Head of caudate nucleus (tissue), 42 donors: ENCODE measurements around the gene IRF2BP1.
A peak's percentile ranks its signal among the peaks of the same experiment; 100 is the strongest.

ENCODE experiments used
- DNase-seq, 42 donors: peaks; one replicate each; pipeline versions ENCODE4 v3.0.0 to v3.0.0-alpha.2; 2020 to 2021; ENCODE audit warnings: mixed read lengths in 7 of 42
- intact Hi-C: fragments of 100-400 bp; cut with DNase I; formaldehyde crosslinking; loops from one replicate; pipeline ENCODE4 v1.15.0; 2022

Gene IRF2BP1

DNA sequence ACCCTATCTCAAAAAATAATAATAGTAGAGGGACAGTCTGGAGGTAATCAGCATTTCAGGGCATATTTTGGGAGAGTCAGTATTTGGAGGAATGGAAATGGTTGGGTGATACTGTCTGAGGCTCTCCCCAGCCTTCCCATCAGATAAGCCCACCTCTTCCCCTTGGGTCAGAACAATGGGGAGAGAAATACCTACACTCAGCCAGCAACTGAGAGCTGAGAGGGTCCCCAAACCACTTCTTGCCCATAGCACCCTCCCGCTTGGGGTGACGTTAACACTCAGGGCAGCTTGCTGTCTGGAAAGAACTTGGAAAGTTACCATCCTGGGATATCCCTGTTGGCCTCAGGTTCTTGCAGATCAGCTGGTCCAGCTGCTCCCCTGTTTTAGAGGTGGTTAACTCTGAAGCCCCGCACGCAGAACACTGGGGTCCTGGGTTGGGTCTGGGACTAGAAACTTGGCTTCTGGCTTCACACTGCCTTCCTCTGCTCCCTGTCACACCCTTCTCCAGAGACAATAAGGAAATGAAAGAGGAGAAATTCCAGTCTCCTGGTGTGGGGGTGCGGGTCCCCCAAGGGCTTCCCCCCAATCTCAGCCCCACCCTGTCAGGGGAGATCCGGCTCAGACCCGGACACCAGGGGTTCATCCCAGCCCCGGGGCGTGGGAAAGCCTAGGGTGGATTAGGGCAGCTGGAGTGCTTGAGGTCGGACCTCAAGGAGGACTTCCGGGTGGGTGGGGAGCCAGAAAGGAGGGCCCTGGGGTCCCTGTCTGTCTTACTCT, 19.4 kb downstream of the IRF2BP1 start:
- intact Hi-C loops = no loop called here
- DNase-seq = no peak

DNA sequence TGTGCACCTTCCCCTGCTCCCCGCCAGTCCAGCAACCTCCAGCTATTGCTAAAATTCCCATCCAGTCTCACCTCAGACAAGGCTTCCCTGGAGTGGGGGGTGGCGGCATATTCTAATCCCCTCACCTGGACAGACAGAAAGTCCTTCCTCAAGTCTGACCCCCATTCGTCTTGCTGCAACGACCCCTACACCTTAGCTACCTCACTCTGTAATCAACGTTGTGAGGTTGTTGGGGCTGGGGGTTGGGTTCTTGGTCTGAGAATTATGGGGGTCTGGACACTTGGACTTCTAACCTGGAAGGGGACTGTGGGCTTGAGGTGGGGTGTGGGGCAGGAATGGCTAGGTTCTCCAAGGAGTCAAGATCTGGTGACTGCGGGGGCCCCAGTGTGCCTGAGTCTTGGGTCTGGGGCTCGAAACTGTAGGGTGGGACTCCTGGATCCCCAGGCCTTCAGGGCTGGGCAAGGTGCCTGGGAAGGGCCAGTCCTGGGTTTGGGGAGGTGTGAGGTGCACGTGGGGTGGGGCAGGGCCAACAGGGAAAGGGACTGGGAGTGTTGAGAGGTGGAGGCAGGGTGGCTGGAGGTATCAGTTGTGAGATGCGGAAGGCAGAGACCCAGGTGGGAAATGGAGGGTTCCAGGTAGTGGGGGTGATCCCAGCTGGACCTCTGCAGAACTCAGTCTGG, 20.5 kb downstream of the IRF2BP1 start:
- DNase-seq = no peak
- intact Hi-C loops = no loop called here

DNA sequence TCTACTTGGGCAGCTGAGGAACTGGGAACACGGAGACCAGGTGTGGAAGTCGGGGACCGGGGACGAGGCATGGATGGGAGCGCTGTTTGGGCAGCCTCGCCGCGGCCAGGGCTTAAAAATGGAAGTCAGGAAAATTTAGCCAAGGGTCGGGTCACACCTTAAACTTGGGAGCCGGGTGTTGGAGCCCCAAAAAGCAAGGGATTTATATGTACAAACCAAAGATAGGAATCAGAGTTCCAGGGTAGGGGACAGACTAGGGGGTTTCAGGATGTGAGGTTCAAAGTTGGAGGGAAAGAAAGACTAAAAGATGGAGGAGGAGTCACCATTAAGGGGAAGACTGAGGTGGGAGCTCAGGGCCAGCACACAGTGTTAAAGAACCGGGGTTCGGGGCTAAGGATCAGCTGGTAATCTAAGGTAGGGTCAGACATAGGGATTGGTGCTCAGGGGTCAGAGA, 21.3 kb downstream of the IRF2BP1 start:
- intact Hi-C loops = no loop called here
- DNase-seq = no peak

DNA sequence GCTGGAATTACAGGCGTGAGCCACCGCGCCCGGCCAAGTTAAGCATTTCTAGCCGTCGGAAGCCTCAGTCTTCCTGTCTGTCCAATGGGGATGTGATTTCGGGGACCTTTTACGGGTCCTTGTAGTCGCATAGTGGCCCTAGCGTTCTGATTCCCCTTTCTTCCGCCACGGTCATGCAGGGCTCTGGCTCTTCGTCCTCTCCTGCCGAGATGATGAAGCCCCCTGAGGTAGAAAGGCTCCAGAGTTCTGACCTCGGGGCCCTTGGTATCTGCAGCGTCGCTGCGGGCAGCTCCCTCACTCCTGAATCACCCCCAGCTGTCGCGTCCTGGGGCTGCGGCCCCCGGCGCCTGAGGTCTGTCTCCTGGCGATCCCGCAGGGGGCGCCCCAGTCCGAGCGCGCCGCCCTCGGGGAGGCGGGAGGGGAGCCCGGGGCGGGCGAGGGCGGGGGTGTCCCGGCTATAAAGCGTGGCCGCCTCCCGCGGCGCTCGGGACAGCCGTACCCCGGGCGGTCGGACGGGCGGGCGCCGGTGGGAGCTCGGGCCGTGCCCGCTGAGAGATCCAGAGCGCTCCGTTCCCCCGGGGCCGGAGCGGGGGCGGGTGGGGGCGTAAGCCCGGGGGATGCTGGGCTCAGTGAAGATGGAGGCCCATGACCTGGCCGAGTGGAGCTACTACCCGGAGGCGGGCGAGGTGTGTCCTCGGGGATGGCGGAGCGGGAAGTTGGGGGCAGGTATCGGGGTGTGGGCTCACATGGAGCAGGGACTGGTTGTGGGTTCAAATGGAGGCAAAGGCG, 21.9 kb downstream of the IRF2BP1 start, which contains the start of gene FOXA3:
Gene FOXA3, plus strand, starts transcription at position 487 of the 789 bp plus-strand sequence. Its CDS starts 131 bp downstream, at position 618.
- DNase-seq = peak in 21 of 42 donors; percentile 19 to 65 (median 33)
- intact Hi-C loops = loop anchor here (2.0 kb wide), 1 partner anchor 23 kb away; the partner anchor contains the start of gene IRF2BP1

DNA sequence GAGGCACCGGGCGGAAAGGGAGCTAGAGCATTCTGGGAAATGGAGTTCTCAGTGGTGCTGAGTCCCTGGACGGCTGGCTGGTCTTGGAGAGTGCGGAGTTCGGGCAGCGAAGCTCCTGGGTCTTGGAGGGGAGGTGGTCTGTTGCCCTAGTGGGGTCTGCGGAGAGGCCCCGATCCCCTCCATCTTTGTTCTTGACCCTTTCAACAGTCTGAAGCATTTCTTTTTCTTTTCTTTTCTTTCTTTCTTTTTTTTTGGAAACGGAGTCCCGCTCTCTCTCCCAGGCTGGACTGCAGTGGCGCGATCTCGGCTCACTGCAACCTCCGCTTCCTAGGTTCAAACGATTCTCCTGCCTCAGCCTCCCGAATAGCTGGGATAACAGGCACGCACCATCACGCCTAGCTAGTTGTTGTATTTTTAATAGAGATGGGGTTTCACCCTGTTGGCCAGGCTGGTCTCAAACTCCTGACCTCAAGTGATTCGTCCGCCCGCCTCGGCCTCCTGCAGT, 22.6 kb downstream of the IRF2BP1 start:
- DNase-seq = no peak
- intact Hi-C loops = loop anchor here (2.0 kb wide), 1 partner anchor 23 kb away; the partner anchor contains the start of gene IRF2BP1

DNA sequence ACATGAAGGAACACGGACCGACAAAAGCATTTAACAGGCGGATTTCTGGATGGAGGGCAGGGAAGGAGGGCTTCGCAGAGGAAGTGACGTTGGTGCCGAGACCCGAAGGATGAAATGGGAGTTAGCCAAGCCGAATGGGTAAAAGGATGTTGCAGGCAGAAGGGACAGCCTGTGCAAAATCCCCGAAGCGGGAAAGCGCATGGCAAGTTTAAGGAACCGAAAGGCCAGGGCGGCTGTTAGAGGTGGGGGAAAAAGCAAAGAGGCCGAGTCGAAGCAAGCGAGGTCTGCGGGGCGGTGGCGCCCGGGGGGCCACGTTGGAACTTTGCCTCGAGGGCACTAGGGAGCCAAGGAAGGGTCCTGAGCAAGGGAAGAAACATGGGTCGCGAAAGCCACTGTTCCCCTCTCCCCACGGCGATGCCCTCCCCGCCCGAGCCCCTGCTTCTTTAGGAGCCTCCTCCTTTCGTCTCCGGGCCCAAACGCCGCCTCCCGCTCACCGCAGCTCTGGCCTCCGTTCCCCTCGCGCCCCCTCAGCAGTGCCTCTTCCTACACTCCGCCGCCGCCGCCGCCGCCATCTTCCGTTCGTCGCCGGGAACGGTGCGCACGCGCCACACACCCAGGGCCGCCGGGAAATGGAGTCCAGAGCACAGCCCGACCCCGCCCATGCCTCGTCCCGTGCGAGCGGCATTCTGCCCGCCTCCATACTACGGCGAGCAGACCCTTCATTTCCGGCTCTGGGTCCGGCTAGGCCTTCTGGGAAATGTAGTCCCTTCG, 23.2 kb downstream of the IRF2BP1 start, which contains the start of gene SYMPK:
Gene SYMPK, minus strand, starts transcription at position 584 of the 771 bp plus-strand sequence. CDS start 8,652 bp downstream, outside the sequence.
- DNase-seq = peak; percentile 98 to 100 (median 99)
- intact Hi-C loops = loop anchor here (2.0 kb wide), 1 partner anchor 24 kb away; the partner anchor contains the start of gene IRF2BP1

DNA sequence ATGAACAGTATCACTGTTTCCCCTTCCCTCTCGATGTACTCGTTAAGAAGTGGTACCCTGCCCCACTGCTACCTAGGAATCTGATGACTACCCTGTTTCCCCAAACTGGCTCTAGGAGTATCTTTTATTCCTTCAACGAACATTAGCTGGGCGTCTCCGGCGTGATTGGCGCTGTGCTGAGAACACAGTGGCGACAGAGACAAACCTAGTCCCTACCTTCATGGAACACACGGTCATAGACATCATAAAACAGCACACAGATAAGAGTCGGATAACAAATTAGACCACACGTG, 23.7 kb downstream of the IRF2BP1 start:
- intact Hi-C loops = loop anchor here (2.0 kb wide), 1 partner anchor 25 kb away; the partner anchor contains the start of gene IRF2BP1
- no peak for DNase-seq

DNA sequence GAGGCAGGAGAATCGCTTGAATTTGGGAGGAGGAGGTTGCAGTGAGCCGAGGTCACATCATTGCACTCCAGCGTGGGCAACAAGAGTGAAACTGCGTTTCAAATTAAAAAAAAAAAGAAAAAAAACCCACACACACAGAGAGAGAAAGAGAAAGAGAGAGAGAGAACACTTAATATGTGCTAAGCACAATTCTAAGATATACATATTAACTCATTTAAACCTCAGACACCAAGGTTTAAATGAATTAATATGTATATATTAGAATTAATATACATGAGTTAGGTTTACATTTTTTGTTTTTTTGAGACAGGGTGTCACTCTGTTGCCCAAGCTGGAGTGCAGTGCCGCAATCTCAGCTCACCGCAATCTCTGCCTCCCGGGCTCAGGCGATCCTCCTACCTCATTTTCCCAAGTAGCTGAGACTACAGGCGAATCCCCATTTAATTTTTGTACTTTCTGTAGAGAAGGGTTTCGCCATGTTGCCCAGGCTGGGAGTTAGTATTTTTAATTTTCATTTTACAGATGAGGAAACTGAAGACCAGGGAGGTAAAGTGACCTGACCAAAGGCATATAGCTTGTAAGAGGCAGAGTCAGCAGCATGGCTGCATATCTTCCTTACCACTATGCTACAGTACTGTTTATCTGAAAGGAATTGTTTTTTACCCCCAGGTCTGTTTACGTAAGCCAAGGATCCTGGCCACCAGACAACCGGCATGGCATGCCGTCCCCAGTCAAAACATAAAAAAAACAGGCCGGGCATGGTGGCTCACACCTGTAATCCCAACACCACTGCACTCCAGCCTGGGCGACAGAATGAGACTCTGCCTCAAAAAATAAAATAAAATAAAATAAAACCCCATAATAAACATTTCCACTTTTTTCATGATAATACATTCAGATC, 25.3 kb downstream of the IRF2BP1 start:
- DNase-seq = no peak
- intact Hi-C loops = no loop called here

DNA sequence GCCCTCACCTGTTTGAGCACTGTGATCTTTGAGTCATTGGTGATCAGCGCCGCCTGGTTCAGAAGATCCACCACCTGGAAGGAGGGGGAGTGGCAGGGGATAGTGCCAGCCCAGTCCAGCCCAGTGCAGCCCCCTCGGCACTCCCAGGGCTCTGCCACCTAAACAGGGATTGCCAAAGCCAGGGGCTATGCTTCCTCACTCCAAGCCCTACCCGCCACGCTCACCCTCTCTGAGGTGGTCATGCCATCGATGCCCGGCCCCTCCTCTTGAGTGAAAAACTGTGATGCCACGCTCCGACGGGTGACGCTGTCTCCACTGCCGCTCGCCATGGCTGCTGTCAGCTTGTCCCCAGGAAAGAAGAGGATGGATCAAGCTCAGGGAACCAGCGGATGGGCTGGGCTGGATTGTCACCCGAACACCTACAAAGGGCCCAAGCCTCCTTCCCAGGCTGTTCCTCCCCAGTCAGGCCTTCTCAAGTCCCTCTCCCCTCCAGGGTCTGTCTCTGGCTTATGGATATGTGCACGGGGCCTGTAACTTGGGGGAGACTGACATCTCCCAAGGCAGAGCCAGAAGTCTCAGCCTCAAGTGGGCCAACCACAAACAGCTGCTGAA, 31.7 kb downstream of the IRF2BP1 start:
- DNase-seq = no peak
- intact Hi-C loops = no loop called here

DNA sequence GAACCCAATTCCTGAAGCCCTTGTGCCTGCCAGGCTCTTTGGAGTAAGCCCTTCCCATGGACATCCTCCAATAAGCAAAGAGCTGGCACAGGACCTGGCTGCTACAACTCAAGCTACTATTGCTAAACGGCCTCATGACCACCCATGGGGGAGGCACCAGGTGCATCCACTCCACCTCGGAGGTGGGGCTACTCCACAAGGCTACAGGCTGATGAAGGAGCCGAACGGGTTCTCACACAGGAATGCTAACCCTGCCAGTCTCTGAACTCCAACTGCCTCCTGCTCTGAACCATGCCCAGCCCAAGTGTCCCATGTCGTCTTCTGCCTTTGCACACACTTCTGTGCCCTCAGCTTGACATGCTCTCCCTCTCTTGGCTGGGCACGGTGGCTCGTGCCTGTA, 33.0 kb downstream of the IRF2BP1 start:
- intact Hi-C loops = no loop called here
- DNase-seq = no peak

DNA sequence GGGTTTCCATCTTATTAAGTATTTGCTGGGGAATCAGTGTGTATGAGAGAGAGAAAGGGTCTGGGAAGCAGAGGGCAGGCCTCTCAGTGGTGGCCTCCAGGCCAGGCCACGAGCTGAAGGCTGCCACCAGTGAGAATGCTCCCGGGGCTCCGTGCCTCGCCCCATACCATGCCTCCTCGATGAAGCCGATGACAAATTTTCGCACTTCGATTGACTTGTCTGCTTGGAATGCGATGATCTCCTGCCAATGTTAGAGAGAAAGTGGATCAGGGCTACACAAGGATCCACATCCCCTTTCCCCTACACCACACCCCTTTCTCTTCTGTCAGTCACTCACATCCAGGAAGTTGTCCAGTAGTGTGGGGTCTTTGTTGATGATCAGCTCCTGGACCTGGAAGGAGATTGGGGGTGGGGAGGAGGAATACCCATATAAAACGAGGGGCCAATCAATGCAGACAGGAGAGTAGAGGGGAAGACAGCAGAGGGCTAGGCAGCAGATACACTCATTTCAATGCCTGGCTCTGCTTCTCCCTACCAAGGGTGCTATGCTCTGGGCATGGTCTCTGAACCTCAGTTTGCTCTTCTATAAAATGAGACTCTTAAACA, 33.7 kb downstream of the IRF2BP1 start:
- no peak for DNase-seq
- intact Hi-C loops = no loop called here

DNA sequence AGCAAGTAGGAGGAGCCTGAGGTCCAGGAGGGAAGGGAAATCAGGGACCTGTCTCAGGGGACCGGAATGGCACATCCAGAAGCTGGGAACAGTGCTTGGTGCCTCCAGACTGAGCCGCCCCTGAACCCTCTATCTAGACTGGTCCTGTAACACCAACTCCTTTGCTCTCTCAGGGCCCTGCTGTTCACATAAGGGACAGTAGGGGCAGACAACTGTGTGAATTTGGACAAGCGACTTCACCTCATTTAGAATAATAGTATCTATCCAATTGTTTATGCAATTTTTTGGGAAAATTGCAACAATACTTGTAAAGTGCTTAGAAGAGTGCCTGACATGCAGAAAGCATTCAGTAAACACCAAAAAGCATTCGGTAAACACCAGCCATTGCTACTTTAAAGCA, 37.0 kb downstream of the IRF2BP1 start:
- intact Hi-C loops = no loop called here
- DNase-seq = no peak

DNA sequence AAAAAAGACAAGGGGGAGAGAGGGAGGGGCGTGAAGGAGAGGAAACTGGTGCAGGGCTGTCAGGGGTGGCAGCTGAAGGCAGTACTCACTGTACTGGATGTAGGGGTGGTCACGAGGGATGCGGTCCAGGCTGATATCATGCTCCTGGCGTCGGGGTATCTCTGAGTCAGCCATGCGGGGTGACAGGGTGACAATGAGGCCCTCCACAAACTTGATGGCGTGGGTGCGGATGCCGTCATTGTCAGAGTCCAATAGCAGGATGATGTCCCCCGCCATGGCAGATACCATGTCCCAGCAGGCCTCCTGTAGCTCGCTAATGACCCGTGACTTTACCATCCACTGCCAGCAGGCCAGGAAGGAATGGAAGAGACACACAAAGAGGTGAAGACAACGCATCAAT, 38.3 kb downstream of the IRF2BP1 start:
- intact Hi-C loops = no loop called here
- no peak for DNase-seq

DNA sequence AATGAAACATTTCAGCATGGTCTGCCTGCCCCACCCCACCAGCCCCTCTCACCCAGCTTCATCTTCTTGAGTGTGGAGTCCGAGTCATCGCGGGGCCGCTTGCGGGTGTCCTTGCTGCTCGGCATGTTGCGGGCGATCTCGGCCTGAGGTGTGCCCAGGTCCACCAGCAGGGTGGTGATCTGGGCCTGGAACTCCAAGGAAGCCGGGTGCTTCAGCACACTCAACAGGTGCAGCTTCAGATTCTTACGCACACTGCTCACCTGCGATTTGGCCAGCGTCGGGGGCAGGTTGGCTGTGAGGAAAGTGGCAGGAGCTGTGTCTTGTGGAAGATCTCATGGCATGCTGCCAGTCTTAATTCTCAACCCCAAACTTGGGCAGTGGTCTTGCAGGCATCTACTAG, 43.7 kb downstream of the IRF2BP1 start:
- intact Hi-C loops = no loop called here
- DNase-seq = no peak

DNA sequence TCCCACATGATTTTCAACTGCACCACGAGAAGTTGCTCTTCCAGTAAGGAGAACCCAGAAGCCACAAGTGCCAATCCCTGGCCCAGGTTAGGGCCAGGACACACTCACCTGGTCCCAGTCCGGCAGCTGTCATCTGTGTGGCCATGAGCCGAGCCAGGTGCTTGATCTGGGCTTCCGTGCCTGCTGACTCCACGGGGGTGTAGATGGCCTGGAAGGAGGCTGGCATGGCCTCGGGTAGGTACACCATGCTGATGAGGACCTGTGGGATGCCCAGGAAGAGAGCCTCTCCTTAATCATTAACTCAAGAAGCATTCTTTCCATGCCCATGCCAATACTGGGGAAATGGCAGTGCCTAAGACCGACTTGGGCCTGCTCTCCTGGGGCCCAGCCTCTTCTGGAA, 51.0 kb downstream of the IRF2BP1 start:
- intact Hi-C loops = no loop called here
- no peak for DNase-seq
